ENCODE data around the gene ZNF562.

- no peak for TF ChIP-seq POLR2AphosphoS5 (IDR thresholded peaks at IDR 0.05; ENCODE audit: low read depth, low read length)
- TF ChIP-seq CTCF (IDR thresholded peaks at IDR 0.05), result no peak
- TF ChIP-seq, protein P1, sequence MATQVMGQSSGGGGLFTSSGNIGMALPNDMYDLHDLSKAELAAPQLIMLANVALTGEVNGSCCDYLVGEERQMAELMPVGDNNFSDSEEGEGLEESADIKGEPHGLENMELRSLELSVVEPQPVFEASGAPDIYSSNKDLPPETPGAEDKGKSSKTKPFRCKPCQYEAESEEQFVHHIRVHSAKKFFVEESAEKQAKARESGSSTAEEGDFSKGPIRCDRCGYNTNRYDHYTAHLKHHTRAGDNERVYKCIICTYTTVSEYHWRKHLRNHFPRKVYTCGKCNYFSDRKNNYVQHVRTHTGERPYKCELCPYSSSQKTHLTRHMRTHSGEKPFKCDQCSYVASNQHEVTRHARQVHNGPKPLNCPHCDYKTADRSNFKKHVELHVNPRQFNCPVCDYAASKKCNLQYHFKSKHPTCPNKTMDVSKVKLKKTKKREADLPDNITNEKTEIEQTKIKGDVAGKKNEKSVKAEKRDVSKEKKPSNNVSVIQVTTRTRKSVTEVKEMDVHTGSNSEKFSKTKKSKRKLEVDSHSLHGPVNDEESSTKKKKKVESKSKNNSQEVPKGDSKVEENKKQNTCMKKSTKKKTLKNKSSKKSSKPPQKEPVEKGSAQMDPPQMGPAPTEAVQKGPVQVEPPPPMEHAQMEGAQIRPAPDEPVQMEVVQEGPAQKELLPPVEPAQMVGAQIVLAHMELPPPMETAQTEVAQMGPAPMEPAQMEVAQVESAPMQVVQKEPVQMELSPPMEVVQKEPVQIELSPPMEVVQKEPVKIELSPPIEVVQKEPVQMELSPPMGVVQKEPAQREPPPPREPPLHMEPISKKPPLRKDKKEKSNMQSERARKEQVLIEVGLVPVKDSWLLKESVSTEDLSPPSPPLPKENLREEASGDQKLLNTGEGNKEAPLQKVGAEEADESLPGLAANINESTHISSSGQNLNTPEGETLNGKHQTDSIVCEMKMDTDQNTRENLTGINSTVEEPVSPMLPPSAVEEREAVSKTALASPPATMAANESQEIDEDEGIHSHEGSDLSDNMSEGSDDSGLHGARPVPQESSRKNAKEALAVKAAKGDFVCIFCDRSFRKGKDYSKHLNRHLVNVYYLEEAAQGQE (IDR thresholded peaks at IDR 0.05; ENCODE audit: insufficient read depth in 1 of 2, low read depth in 2 of 2, low read length in 1 of 2), result no peak
Measured at GRCh38 chr19:9620842-9621155, 54.1 kb downstream of the ZNF562 start.

Measured in Panc1 (cell line).